Stomach (tissue), 19 donors: Measurements from ENCODE around the gene PRXL2A. TPM values are rescaled to one million over a fixed set of nuclear protein-coding genes. Genes with fewer than 3 reads are reported as not detected.
A peak's percentile ranks its signal among the peaks of the same experiment; 100 is the strongest.
"Not testable (repeated sequence)": the region's sequence is repeated elsewhere in the genome, so short reads cannot be mapped to it uniquely, and the experiment has no call there.

Source experiments
- DNase-seq, 2 donors: peaks; one replicate each; pipeline versions ENCODE4 v3.0.0 to v3.0.0-alpha.2; 2013 to 2019
- H3K27ac ChIP-seq, 5 donors: fragments of 200-600 bp in 4 of 5; sonication (generic) in 4 of 5; one replicate each; pipeline ENCODE4 v1.5.1; 2013 to 2019; ENCODE audit warnings: mild to moderate bottlenecking in 1 of 5, moderate library complexity in 1 of 5
- H3K27me3 ChIP-seq, 3 donors: fragments of 200-600 bp; sonication (generic); one replicate each; pipeline ENCODE4 v1.5.1; 2017 to 2019; ENCODE audit warnings: mixed run types in 1 of 3
- H3K36me3 ChIP-seq, 4 donors: fragments of 200-600 bp; sonication (generic); 1 replicate in 3 of 4; 2 replicates in 1 of 4; pipeline ENCODE4 v1.5.1; 2016 to 2019
- H3K4me1 ChIP-seq, 4 donors: fragments of 200-600 bp; sonication (generic); one replicate each; pipeline ENCODE4 v1.5.1; 2016 to 2019
- H3K4me3 ChIP-seq, 4 donors: fragments of 200-600 bp; sonication (generic) in 3 of 4; one replicate each; pipeline ENCODE4 v1.5.1; 2016 to 2019; ENCODE audit warnings: mild to moderate bottlenecking in 1 of 4
- H3K9me3 ChIP-seq, 4 donors: fragments of 200-600 bp; sonication (generic); one replicate each; pipeline ENCODE4 v1.5.1; 2016 to 2019
- CTCF ChIP-seq, 7 experiments: fragments of 450-650 bp in 4 of 7; fragments of 200-600 bp in 3 of 7; sonication (generic) in 3 of 7; IDR thresholded peaks; one replicate each; pipeline ENCODE4 v1.5.1; 2016 to 2019; ENCODE audit warnings: antibody characterized with exemption in 7 of 7, control low read depth in 2 of 7, mild to moderate bottlenecking in 1 of 7
- EP300 ChIP-seq: sonication (generic); formaldehyde crosslinking; IDR thresholded peaks from one replicate; pipeline ENCODE4 v1.6.1; 2017; ENCODE audit warnings: antibody characterized with exemption
- POLR2A ChIP-seq, 4 donors: fragments of 450-650 bp; IDR thresholded peaks; one replicate each; pipeline ENCODE4 v1.6.1; 2016; ENCODE audit warnings: antibody characterized with exemption in 4 of 4, control low read depth in 2 of 4, mild to moderate bottlenecking in 1 of 4, moderate library complexity in 1 of 4
- POLR2AphosphoS5 ChIP-seq, 3 donors: sonication (generic); formaldehyde crosslinking; IDR thresholded peaks; one replicate each; pipeline ENCODE4 v1.6.1; 2016; ENCODE audit warnings: antibody characterized with exemption in 3 of 3
- WGBS, 5 donors: extraction: QIAGEN DNeasy Blood & Tissue Kit in 3 of 5; methylation state at CpG; one replicate each; pipeline versions ENCODE4 v1.1.5 to v1.1.7; 2013 to 2018; 5-methylcytosine and 5-hydroxymethylcytosine counted together
- intact Hi-C: fragments of 100-400 bp; cut with DNase I; formaldehyde crosslinking; loops from one replicate; pipeline ENCODE4 v1.15.1; 2023; ENCODE audit warnings: low total_unique reads
- long read RNA-seq, 10 donors: transcript quantifications; one replicate each; lab custom pipeline, GENCODE V29; 2026
- polyA plus RNA-seq, 3 donors: library from polyadenylated mRNA; stranded (reverse); fragments of 200-250 nt; gene quantifications; one replicate each; pipeline ENCODE4 v1.2.3, GENCODE V29; 2013
- total RNA-seq, 5 donors: library from RNA; depleted of rRNA; stranded (reverse); fragments of >200 nt; gene quantifications; one replicate each; pipeline versions ENCODE4 v1.1.0 to v1.2.3, GENCODE V29; 2014 to 2016
- donor health status: healthy with polysubstance abuse.
- donor health status: Bipolar disorder and iron deficiency.
- donor health status: healthy.

The PRXL2A gene
- 10 to 100 TPM in 4 of 5 donors, 1 to 10 TPM in 1; 6.7 to 56.8 (median 16.2) TPM for total RNA-seq
- polyA plus RNA-seq, result 10 to 100 TPM; 16.2 to 36.3 (median 19.4) TPM
- long read RNA-seq, donor 1, full-length matches to known transcripts, result 7 of 7 reads
- long read RNA-seq, donor 1, partial matches to known transcripts, result 0 of 7 reads
- long read RNA-seq, donor 1, other reads (novel, unspliced or antisense), result 0 of 7 reads
- long read RNA-seq, donor 2, full-length matches to known transcripts, result 10 of 10 reads
- long read RNA-seq, donor 2, partial matches to known transcripts, result 0 of 10 reads
- long read RNA-seq, donor 2, other reads (novel, unspliced or antisense), result 0 of 10 reads
- long read RNA-seq, donor 3, full-length matches to known transcripts, result 17 of 22 reads
- long read RNA-seq, donor 3, partial matches to known transcripts, result 5 of 22 reads
- long read RNA-seq, donor 3, other reads (novel, unspliced or antisense), result 0 of 22 reads
- long read RNA-seq, donor 4, partial matches to known transcripts, result 0 of 1 reads
- long read RNA-seq, donor 4, other reads (novel, unspliced or antisense), result 0 of 1 reads
- long read RNA-seq, donor 5, full-length matches to known transcripts, result 23 of 38 reads
- long read RNA-seq, donor 5, partial matches to known transcripts, result 15 of 38 reads
- long read RNA-seq, donor 5, other reads (novel, unspliced or antisense), result 0 of 38 reads
- long read RNA-seq, donor 6, full-length matches to known transcripts, result 42 of 56 reads
- long read RNA-seq, donor 6, partial matches to known transcripts, result 14 of 56 reads
- long read RNA-seq, donor 6, other reads (novel, unspliced or antisense), result 0 of 56 reads
- long read RNA-seq, donor 7, full-length matches to known transcripts, result 16 of 16 reads
- long read RNA-seq, donor 7, partial matches to known transcripts, result 0 of 16 reads
- long read RNA-seq, donor 7, other reads (novel, unspliced or antisense), result 0 of 16 reads
- long read RNA-seq, donor 8, full-length matches to known transcripts, result 14 of 19 reads
- long read RNA-seq, donor 8, partial matches to known transcripts, result 5 of 19 reads
- long read RNA-seq, donor 8, other reads (novel, unspliced or antisense), result 0 of 19 reads
- long read RNA-seq, donor 9, full-length matches to known transcripts, result 17 of 23 reads
- long read RNA-seq, donor 9, partial matches to known transcripts, result 6 of 23 reads
- long read RNA-seq, donor 9, other reads (novel, unspliced or antisense), result 0 of 23 reads
- long read RNA-seq, donor 10, full-length matches to known transcripts, result 12 of 12 reads
- long read RNA-seq, donor 10, partial matches to known transcripts, result 0 of 12 reads
- long read RNA-seq, donor 10, other reads (novel, unspliced or antisense), result 0 of 12 reads

- H3K4me1 ChIP-seq, result peaks cover 3 to 58% (median 42%) of the 10 kb centered on the region in 4 donors
- peak; percentile 81 to 95 for DNase-seq
- H3K9me3 ChIP-seq, result no peaks in the 10 kb centered on the region
- peak within 1 kb of the TSS; percentile 65 to 85 (median 77) for H3K4me3 ChIP-seq
- 1 to 2% (median 1%) methylated on average over 51 to 96 of the region's 96 CpGs for WGBS, 5 donors
- TF ChIP-seq CTCF (IDR thresholded peaks at IDR 0.05), result no peak
- TF ChIP-seq POLR2A (IDR thresholded peaks at IDR 0.05), result no peak
- peak; percentile 2 to 28 (median 15) for TF ChIP-seq POLR2AphosphoS5 (IDR thresholded peaks at IDR 0.05)
- no peaks in the 10 kb centered on the region for H3K36me3 ChIP-seq
- peak within 1 kb of the TSS; percentile 27 to 87 (median 69) for H3K27ac ChIP-seq
- H3K27me3 ChIP-seq, result peaks cover 0 to 14% (median 0%) of the 10 kb centered on the region in 3 donors
- intact Hi-C loops, result no loop called here
These were observed at the start of gene PRXL2A for GRCh38 chr10:80408242-80409101. PRXL2A (plus strand) TSS chr10:80408551; CDS start chr10:80420468, 11,917 bp downstream.

- H3K4me3 ChIP-seq, intact Hi-C loops, DNase-seq, H3K9me3 ChIP-seq, H3K27ac ChIP-seq, H3K36me3 ChIP-seq: not testable (repeated sequence)
- 20 to 68% (median 51%) methylated on average over 1 to 2 of the region's 2 CpGs for WGBS, 5 donors
- H3K4me1 ChIP-seq, result peaks cover 5 to 17% (median 16%) of the 10 kb centered on the region in 4 donors
- H3K27me3 ChIP-seq, result peaks cover 0 to 38% (median 17%) of the 10 kb centered on the region in 3 donors
These were observed 49.4 kb upstream of the PRXL2A start for GRCh38 chr10:80358925-80359324.

- WGBS, 5 donors, result 86 to 97% (median 94%) methylated on average over 5 to 22 of the region's 22 CpGs
- peaks cover 0 to 33% (median 17%) of the 10 kb centered on the region in 3 donors for H3K27me3 ChIP-seq
- no peak for DNase-seq
- TF ChIP-seq POLR2A (IDR thresholded peaks at IDR 0.05) (no peak), CTCF (IDR thresholded peaks at IDR 0.05) (no peak), POLR2AphosphoS5 (IDR thresholded peaks at IDR 0.05) (no peak), EP300 (no peak)
- H3K9me3 ChIP-seq, result no peaks in the 10 kb centered on the region
- peaks cover 5 to 17% (median 16%) of the 10 kb centered on the region in 4 donors for H3K4me1 ChIP-seq
- intact Hi-C loops, result no loop called here
- no peaks in the 10 kb centered on the region for H3K36me3 ChIP-seq
- H3K4me3 ChIP-seq, result no peak overlapping the region
- H3K27ac ChIP-seq, result no peak overlapping the region
These were observed 48.7 kb upstream of the PRXL2A start for GRCh38 chr10:80359644-80360043.

- intact Hi-C loops, result no loop called here
- no peak for TF ChIP-seq POLR2A (IDR thresholded peaks at IDR 0.05)
- no peak for TF ChIP-seq EP300
- no peak for TF ChIP-seq CTCF (IDR thresholded peaks at IDR 0.05)
- TF ChIP-seq POLR2AphosphoS5 (IDR thresholded peaks at IDR 0.05), result no peak
- Histone ChIP-seq H3K4me3 (no peak overlapping the region), H3K9me3 (peaks cover 3 to 39% (median 20%) of the 10 kb centered on the region in 4 donors), H3K27me3 (no peaks in the 10 kb centered on the region), H3K27ac (no peak overlapping the region), H3K36me3 (no peaks in the 10 kb centered on the region), H3K4me1 (no peaks in the 10 kb centered on the region)
- WGBS, 5 donors, result 0 to 58% (median 0%) methylated on average over 1 of the region's 1 CpG
- DNase-seq, result no peak
These were observed 42.8 kb upstream of the PRXL2A start for GRCh38 chr10:80365510-80365909.
